A172 (cell line): ENCODE results near the gene CUTC. TPM values are rescaled to one million over a fixed set of nuclear protein-coding genes. Genes with fewer than 3 reads are reported as not detected.
"Not testable (repeated sequence)": the region's sequence is repeated elsewhere in the genome, so short reads cannot be mapped to it uniquely, and the experiment has no call there.

Experiments used
- DNase-seq: peaks from one replicate; pipeline ENCODE4 v3.0.0-alpha.2; 2015; ENCODE audit warnings: low spot score
- total RNA-seq: library from RNA; depleted of rRNA; stranded (reverse); fragments of >200 nt; shearing (Covaris generic); gene quantifications from 2 replicates; pipeline ENCODE4 v1.2.3, GENCODE V29; 2014; rRNA removed

CUTC gene, protein sequence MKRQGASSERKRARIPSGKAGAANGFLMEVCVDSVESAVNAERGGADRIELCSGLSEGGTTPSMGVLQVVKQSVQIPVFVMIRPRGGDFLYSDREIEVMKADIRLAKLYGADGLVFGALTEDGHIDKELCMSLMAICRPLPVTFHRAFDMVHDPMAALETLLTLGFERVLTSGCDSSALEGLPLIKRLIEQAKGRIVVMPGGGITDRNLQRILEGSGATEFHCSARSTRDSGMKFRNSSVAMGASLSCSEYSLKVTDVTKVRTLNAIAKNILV
- total RNA-seq, result 39.2 and 39.4 TPM in 2 replicates

- DNase-seq, result peak; percentile 96
Measured at GRCh38 chr10:99732033-99732842, at the start of gene CUTC, which contains the start of gene COX15. Gene CUTC, plus strand, starts transcription at chr10:99732234. Its CDS starts 115 bp downstream, at chr10:99732349. Gene COX15, minus strand, starts transcription at chr10:99732127. Its CDS starts 78 bp downstream, at chr10:99732049.

GRCh38 chr10:99682752-99683151, 49.3 kb upstream of the CUTC start:
- DNase-seq, result peak; percentile 23

DNA sequence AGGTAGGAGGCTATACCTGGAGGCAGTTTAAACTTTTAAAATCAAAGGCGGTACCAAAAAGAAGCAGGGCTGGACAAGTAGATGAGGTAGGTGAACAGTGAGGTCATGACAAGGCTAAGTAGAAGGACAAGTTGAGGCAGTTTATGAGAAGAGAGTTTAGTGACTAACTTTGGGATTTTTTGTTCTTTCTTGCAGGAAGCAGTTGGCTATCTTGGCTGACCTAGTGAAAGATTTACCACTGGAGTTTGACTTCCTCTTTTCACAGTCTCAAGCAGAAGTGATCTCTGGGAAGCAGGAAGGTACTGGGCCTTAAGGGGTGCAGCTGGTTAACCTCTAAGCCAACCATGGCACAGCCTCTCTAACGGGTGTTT, 46.5 kb upstream of the CUTC start:
- DNase-seq, result no peak

DNA sequence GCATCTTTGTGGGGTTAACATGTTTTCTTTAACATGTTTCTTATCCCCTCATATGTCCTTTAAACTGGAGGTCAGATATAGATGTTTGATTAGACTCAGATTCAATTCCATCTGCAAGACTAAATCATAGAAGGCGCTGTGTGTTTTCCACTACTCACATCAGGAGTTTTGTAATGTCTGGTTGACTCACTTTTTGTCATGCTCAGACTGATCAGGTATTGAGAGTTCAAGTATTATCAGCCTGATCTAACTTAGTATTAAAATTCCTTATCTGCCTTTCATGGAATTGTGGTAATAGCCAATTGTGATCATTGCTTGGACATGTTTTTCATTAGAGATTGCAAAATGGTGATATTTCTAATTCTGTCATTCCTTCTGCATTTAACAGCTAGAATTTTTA, 42.6 kb upstream of the CUTC start:
- no peak for DNase-seq

DNA sequence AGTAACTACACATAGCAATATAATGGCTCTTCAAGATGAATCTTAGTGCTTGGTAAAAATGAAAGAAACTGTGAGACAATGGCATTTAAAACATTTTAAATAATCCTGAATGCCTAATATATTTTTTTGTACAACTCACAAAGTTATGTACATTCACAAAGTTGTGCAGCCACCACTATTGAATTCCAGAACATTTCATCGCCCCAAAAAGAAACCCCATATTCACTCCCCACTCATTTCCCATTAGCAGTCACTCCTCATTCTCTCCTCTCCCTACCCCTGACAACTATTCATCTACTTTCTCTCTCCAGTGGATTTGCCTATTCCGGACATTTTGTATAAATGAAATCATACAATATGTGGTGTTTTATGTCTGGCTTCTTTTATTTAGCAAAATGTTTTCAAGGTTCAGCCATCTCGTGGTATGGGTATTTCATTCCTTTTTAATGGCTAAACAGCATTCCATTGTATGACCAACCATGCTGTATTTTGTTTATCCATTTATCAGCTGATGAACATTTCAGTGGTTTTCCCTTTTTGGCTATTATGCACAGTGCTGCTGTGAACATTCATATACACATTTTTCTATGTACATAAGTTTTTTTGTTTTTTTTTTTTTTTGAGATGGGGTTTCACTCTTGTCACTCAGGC, 38.0 kb upstream of the CUTC start:
- no peak for DNase-seq

DNA sequence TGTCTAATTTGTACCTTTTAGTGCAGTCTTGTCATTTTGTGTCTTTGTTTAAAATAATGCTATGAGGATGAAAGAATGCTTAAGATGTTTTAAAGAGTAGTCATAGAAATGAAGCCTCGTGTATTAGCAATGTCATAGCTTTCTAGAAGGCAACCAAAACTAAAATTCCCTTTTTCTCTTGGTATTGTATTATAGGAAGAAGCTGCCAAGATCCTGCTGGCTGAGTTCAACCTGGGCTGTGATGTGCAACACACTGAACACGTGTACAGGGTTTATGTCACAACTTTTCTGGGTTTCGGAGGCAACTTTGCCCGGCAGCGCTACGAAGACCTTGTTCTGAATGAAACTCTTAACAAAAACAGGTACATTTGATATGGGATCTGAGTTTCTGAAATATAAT, 36.3 kb upstream of the CUTC start:
- DNase-seq, result no peak

GRCh38 chr10:99698504-99699080, 33.4 kb upstream of the CUTC start:
- no peak for DNase-seq

DNA sequence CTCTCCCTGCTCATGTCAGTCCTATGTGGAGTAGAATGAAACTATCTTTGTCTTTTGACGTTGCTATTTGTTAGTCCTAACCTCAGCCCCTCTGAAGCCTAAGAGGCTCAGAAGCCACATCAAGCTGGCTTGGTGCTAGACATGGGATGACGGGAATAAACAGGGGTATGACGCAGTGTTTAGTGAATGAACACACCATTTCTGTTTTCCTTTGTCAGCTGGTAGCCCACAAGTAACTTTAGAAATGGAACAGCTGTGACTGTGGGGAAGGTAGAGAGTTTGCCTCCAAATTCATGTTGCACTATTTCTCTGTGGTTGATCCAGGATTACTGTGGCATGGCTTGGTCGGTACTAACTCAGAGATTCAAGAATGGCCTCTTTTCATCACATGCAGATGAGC, 31.4 kb upstream of the CUTC start:
- DNase-seq, result no peak

DNA sequence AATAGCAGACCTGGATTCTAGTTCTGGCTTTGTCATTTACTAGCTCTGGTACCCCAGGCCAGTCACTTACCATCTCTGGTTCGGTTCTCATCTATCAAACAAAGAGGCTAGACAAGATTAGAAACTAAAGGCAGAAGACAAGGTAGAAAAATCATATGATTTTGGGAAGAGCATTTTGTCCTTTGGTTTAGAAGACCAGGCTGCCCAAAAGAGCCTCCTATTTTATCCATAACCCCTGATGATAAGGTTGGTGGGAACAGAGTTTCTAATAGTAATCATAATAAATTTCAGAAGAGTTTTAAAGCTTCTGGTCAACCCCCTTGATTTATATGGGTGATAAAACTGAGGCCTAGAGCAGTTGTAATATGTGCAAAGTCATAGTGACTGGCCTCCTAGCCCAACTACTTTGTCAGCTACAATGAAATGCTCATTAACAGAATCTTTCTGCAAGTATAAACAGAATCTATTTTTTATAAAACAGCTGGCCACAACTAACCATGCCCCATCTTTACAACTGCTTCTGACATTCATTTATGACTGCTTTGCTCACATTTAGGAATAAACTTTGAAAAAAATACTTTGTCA, 23.5 kb upstream of the CUTC start:
- peak; percentile 18 for DNase-seq

DNA sequence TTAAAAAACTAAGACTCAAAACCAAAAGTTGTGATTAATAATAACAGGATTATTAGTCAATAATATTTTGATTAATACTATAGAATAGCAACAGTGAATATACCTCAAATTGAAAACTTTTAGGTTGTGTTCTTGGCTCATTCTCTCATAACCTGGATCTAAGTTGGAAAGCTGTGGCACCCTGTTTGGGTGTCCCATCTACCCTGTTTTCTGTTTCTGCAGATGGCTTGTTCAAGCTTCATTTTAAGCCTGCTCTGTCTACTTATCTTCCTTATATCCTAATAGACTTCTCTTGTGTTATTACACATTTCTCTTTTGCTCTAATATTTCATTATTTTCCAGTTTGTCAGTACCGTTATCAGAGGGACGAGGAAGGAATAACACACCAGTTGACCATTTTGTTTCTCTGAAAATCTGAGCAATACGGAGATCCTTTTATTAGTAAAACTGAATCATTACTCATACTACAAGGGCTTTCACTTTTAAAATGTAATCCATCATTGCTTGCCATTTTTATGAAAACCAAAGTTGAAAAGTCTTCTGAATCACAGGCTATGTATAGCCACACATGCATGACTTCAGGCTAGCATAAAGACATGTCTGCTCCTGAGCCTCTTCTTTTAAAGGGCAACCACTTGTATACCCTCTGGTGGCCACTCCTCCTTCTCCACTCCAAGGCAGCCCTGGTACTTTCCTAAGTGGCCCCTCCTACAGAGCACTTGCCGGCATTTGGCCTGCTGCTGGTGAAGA, 22.4 kb upstream of the CUTC start:
- peak; percentile 55 for DNase-seq

DNA sequence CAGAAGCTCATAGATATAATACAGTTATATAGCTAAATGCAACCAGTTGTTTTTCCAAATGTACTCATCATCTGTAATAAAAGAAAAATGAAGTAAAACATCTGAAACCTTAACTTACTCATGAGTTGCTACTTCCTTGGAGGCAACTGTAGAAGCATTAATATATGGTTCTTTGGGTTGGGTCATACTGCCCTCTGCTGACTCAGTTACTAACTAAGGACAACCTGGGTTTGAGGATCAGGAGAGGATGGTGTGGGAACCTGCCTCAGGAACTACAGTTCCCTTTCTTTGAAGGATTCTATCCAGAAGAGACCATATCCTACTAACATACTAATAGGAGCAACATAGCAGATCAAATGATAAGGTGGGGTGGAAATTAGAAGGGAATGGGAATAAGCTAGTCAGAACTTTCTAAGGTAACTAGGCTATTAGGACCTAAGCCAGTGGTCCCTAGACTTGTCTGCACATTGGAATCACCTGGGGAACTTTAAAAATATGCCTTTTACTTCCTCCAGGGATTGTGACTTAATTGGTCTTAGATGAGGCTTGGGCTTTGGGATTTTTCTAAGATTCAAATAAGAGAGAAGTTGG, 20.8 kb upstream of the CUTC start:
- DNase-seq, result peak; percentile 49

DNA sequence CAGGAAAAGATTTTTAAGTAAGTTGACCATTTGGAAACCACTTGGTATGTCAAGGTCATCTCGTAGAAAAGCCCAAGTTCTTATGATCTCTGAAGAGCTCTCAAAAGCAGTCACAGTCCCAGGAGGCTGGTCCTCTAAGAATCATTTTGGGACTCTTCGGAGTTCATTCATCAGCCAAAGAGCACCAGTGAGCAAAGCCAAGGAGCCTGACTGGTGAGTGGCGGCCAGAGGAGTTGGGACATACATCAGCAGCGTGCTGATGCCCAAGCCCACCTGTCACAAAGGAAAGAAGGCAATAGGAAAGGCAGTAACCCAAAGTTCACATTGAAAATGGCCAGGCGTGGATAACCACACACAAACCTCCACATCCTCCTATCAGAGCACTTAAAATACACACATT, 17.6 kb upstream of the CUTC start:
- DNase-seq, result no peak

- DNase-seq, result no peak
Measured at GRCh38 chr10:99720387-99720786, 11.6 kb upstream of the CUTC start.

- peak; percentile 19 for DNase-seq
Measured at GRCh38 chr10:99730026-99730425, 2.0 kb upstream of the CUTC start.

GRCh38 chr10:99731306-99732032, 565 bp upstream of the CUTC start:
- no peak for DNase-seq

DNA sequence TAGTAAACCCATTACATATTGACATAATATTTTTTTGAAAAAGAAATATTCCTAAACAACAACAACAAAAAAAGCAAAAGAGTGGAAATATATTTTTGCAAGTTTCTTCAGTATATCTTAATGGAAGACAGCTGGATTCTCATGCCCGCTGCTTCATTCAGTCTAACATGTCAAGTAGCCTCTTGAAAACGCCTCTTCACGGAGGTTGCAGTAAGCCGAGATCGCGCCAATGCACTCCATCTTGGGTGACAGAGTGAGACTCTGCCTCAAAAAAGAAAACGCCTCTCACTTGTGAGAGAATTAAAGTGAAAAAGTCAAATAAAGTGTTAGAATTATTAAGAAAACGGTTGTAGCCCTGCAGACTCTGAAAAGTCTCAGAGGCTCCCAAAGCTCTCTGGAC, 1.3 kb downstream of the CUTC start:
- no peak for DNase-seq

GRCh38 chr10:99734111-99734510, 2.1 kb downstream of the CUTC start:
- not testable (repeated sequence) for DNase-seq

GRCh38 chr10:99740260-99740659, 8.2 kb downstream of the CUTC start:
- DNase-seq, result no peak

DNA sequence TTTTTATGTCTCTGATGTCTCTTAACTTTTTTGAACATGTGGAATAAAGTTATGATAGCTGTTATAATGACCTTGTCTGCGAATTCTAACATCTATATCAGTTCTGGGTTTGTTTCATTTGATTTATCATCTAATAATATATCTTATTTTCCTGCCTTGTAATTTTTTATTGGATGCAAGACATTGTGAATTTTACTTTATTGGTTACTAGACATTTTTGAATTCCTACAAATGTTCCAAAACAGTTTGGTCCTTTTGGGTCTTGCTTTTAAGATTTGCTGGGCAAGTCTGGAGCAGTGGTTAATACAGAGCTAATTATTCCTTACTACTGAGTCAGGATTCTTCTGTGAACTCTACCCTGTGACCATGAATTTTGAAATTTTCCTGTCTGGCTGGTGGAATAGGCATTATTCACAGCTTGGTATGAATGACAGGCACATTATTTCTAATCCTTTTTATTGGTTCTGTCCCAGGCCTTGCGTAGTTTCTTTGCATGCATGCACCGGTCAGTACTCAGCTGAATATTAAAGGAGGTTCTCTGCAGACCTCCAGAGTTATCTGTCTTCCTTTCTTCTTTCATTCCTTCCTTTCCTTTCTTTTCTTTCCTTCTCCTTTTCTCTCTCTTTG, 9.0 kb downstream of the CUTC start:
- no peak for DNase-seq

DNA sequence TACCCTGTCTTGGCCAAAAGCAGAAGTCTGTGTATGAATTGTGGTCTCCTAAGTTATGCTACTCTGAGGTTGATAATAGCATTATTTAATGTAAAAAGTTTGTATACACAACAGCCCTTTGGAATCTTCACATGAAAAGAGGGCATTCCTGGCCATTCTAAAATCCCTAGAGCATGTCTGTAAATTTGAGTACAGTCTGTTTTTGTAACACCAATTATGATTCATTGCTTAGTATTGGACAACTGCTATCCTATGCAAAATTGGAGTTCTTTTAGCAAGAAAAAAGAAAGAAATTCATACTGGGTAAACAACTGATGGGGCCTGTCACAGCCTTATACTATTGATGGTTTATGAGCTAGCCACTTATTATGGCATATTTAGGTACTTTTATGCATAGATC, 10.2 kb downstream of the CUTC start:
- no peak for DNase-seq
